CD14-positive monocyte (primary cell): ENCODE measurements around the gene NHERF2. TPM values are rescaled to one million over a fixed set of nuclear protein-coding genes. Genes with fewer than 3 reads are reported as not detected.

Source experiments
- DNase-seq, 3 donors: peaks; one replicate each; pipeline ENCODE4 v3.0.0-alpha.2; 2011 to 2022
- H2AFZ ChIP-seq: 2 replicates; pipeline ENCODE4 v1.6.0; 2012; ENCODE audit warnings: mild to moderate bottlenecking, low read depth, low read length, inconsistent platforms; ENCODE audit not compliant: insufficient read depth, poor library complexity, severe bottlenecking
- H3K27ac ChIP-seq, 2 donors: 1 replicate in 1 of 2; 2 replicates in 1 of 2; pipeline ENCODE4 v1.5.1; 2012 to 2013; ENCODE audit warnings: low read length in 2 of 2, control low read depth in 1 of 2, inconsistent platforms in 1 of 2, low read depth in 1 of 2, mild to moderate bottlenecking in 1 of 2
- H3K27me3 ChIP-seq, 2 donors: one replicate each; pipeline versions ENCODE4 v1.6.0 to v1.6.1; 2011 to 2013; ENCODE audit warnings: low read length in 2 of 2; ENCODE audit not compliant: control insufficient read depth in 2 of 2, insufficient read depth in 2 of 2
- H3K36me3 ChIP-seq, 2 donors: replicated peaks in 1 of 2; 1 replicate in 1 of 2; 2 replicates in 1 of 2; pipeline versions ENCODE4 v1.5.1 to v1.6.1; 2012 to 2013; ENCODE audit warnings: low read length in 2 of 2, control low read depth in 1 of 2, inconsistent platforms in 1 of 2, mild to moderate bottlenecking in 1 of 2; ENCODE audit not compliant: insufficient read depth in 2 of 2, control insufficient read depth in 1 of 2
- H3K4me1 ChIP-seq, 2 donors: 1 replicate in 1 of 2; 2 replicates in 1 of 2; pipeline versions ENCODE4 v1.5.1 to v1.6.1; 2012 to 2013; ENCODE audit warnings: low read length in 2 of 2, control low read depth in 1 of 2, inconsistent platforms in 1 of 2, mild to moderate bottlenecking in 1 of 2, moderate library complexity in 1 of 2; ENCODE audit not compliant: insufficient read depth in 2 of 2, control insufficient read depth in 1 of 2
- H3K4me2 ChIP-seq: replicated peaks from 2 replicates; pipeline ENCODE3; 2012; ENCODE audit warnings: low read length, moderate library complexity, mild to moderate bottlenecking; ENCODE audit not compliant: poor library complexity, severe bottlenecking; ENCODE audit errors: extremely low read depth
- H3K4me3 ChIP-seq, 3 experiments: fragments of 200-600 bp in 1 of 3; sonication (generic) in 1 of 3; replicated peaks in 1 of 3; 1 replicate in 2 of 3; 2 replicates in 1 of 3; pipeline ENCODE4 v1.5.1; 2011 to 2013; ENCODE audit warnings: low read length in 3 of 3, mild to moderate bottlenecking in 3 of 3, control low read depth in 2 of 3, low read depth in 2 of 3, inconsistent platforms in 1 of 3, moderate library complexity in 1 of 3
- H3K79me2 ChIP-seq: 2 replicates; pipeline ENCODE4 v1.6.0; 2012; ENCODE audit warnings: mild to moderate bottlenecking, control low read depth, inconsistent platforms, low read length, moderate library complexity; ENCODE audit not compliant: insufficient read depth
- H3K9ac ChIP-seq: 2 replicates; pipeline ENCODE4 v1.6.0; 2017; ENCODE audit warnings: low read length, mild to moderate bottlenecking; ENCODE audit not compliant: insufficient read depth, poor library complexity, severe bottlenecking
- H3K9me3 ChIP-seq, 2 donors: replicated peaks in 1 of 2; 1 replicate in 1 of 2; 2 replicates in 1 of 2; pipeline versions ENCODE4 v1.5.1 to v1.6.1; 2012 to 2013; ENCODE audit warnings: low read length in 2 of 2, control low read depth in 1 of 2; ENCODE audit not compliant: control insufficient read depth in 1 of 2, insufficient read depth in 1 of 2
- H4K20me1 ChIP-seq: 2 replicates; pipeline ENCODE4 v1.6.0; 2012; ENCODE audit warnings: mild to moderate bottlenecking, low read length, control low read depth, moderate library complexity; ENCODE audit not compliant: insufficient read depth
- H3K27ac Mint-ChIP-seq, 7 donors: one replicate each; pipeline ENCODE4 v1.8.0; 2020; ENCODE audit warnings: mild to moderate bottlenecking in 7 of 7, mixed read lengths in 7 of 7, moderate library complexity in 6 of 7, inconsistent platforms in 2 of 7
- H3K27me3 Mint-ChIP-seq, 3 donors: one replicate each; pipeline ENCODE4 v1.8.0; 2021 to 2022; ENCODE audit warnings: low read depth in 3 of 3, mild to moderate bottlenecking in 3 of 3, mixed read lengths in 3 of 3, moderate library complexity in 3 of 3, inconsistent platforms in 1 of 3
- H3K36me3 Mint-ChIP-seq, 2 donors: one replicate each; pipeline ENCODE4 v1.8.0; 2020; ENCODE audit warnings: mixed read lengths in 2 of 2, inconsistent platforms in 1 of 2, mild to moderate bottlenecking in 1 of 2
- H3K4me1 Mint-ChIP-seq: one replicate; pipeline ENCODE4 v1.8.0; 2020; ENCODE audit warnings: mild to moderate bottlenecking, mixed read lengths
- H3K4me3 Mint-ChIP-seq, 2 donors: one replicate each; pipeline ENCODE4 v1.8.0; 2020; ENCODE audit warnings: mild to moderate bottlenecking in 2 of 2, mixed read lengths in 2 of 2, moderate library complexity in 1 of 2
- H3K9me3 Mint-ChIP-seq, 7 donors: one replicate each; pipeline ENCODE4 v1.8.0; 2020 to 2022; ENCODE audit warnings: mixed read lengths in 7 of 7, mild to moderate bottlenecking in 6 of 7, moderate library complexity in 6 of 7, inconsistent platforms in 2 of 7
- CTCF ChIP-seq: fragments of 200-600 bp; IDR thresholded peaks from one replicate; pipeline ENCODE4 v1.8.0; 2022; ENCODE audit warnings: antibody characterized with exemption, mild to moderate bottlenecking
- WGBS: methylation state at CpG from one replicate; pipeline ENCODE4 v1.1.5; 2013; ENCODE audit warnings: missing lambda C conversion rate; ENCODE audit not compliant: insufficient coverage; 5-methylcytosine and 5-hydroxymethylcytosine counted together
- intact Hi-C, 2 donors: fragments of 100-400 bp; cut with micrococcal nuclease; formaldehyde crosslinking; loops; one replicate each; pipeline versions ENCODE4 v1.15.0 to v1.15.1; 2023
- polyA plus RNA-seq, 3 donors: library from polyadenylated mRNA; depleted of rRNA in 1 of 3; unstranded in 2 of 3; stranded (reverse) in 1 of 3; fragments of 300-500 nt in 2 of 3; fragments of >200 nt in 1 of 3; fragmentation: Illumina TruSeq in 2 of 3; gene quantifications; 1 replicate in 2 of 3; 2 replicates in 1 of 3; pipeline ENCODE4 v1.2.3, GENCODE V29; 2012 to 2021

NHERF2 gene
- polyA plus RNA-seq, 3 donors, result 0.66 to 8.2 (median 0.78) TPM

- Histone ChIP-seq H3K27ac (no peak overlapping the region), H3K9ac (no peak overlapping the region), H3K9me3 (peaks cover 0 to 9% of the 10 kb centered on the region in 2 donors), H2AFZ (no peak overlapping the region), H3K36me3 (no peaks in the 10 kb centered on the region), H3K4me2 (no peak overlapping the region), H3K4me1 (peaks cover 20 to 27% of the 10 kb centered on the region in 2 donors), H4K20me1 (no peaks in the 10 kb centered on the region), H3K4me3 (no peak overlapping the region), H3K27me3 (peaks cover 11 to 42% of the 10 kb centered on the region in 2 donors), H3K79me2 (no peaks in the 10 kb centered on the region)
- Mint-ChIP-seq H3K27ac (no peak overlapping the region), H3K36me3 (peaks cover 3% of the 10 kb centered on the region in 2 donors), H3K4me3 (no peak overlapping the region), H3K9me3 (peaks cover 0 to 7% (median 2%) of the 10 kb centered on the region in 7 donors), H3K4me1 (peaks cover 17% of the 10 kb centered on the region), H3K27me3 (peaks cover 30 to 67% (median 45%) of the 10 kb centered on the region in 3 donors)
- no peak for TF ChIP-seq CTCF
- 97% methylated on average over 22 of the region's 22 CpGs for WGBS
- intact Hi-C loops, result loop anchor here in 1 of 2 donors (5.0 kb wide), 1 partner anchor 118 kb away; the partner anchor contains the start of gene RAB26
- DNase-seq, result no peak
Observed at GRCh38 chr16:2029350-2029749, 2.6 kb downstream of the NHERF2 start.

- intact Hi-C loops, result no loop called here
- H3K4me2 ChIP-seq, result no peak overlapping the region
- H3K9ac ChIP-seq, result no peak overlapping the region
- H2AFZ ChIP-seq, result no peak overlapping the region
- Mint-ChIP-seq H3K4me1 (peaks cover 17% of the 10 kb centered on the region), H3K27ac (no peak overlapping the region), H3K9me3 (peaks cover 0 to 7% (median 2%) of the 10 kb centered on the region in 7 donors), H3K4me3 (no peak overlapping the region), H3K36me3 (peaks cover 3% of the 10 kb centered on the region in 2 donors), H3K27me3 (peaks cover 29 to 67% (median 43%) of the 10 kb centered on the region in 3 donors)
- no peaks in the 10 kb centered on the region for H4K20me1 ChIP-seq
- no peak overlapping the region for H3K4me3 ChIP-seq
- H3K79me2 ChIP-seq, result no peaks in the 10 kb centered on the region
- no peak for TF ChIP-seq CTCF
- H3K27ac ChIP-seq, result no peak overlapping the region
- DNase-seq, result no peak
- 100% methylated on average over 7 of the region's 11 CpGs for WGBS
- peaks cover 20 to 27% of the 10 kb centered on the region in 2 donors for H3K4me1 ChIP-seq
- peaks cover 0 to 9% of the 10 kb centered on the region in 2 donors for H3K9me3 ChIP-seq
- no peaks in the 10 kb centered on the region for H3K36me3 ChIP-seq
- H3K27me3 ChIP-seq, result peaks cover 11 to 39% of the 10 kb centered on the region in 2 donors
Observed at GRCh38 chr16:2030036-2030435, 3.3 kb downstream of the NHERF2 start.
